Measurements from ENCODE around the gene ZNF436.

GRCh38 chr1:23408797-23409290, 39.2 kb upstream of the ZNF436 start:
- TF ChIP-seq TAF1 (IDR thresholded peaks at IDR 0.05; ENCODE audit: borderline replicate concordance, low read depth, low read length), result no peak
- TF ChIP-seq MXI1 (IDR thresholded peaks at IDR 0.05; ENCODE audit: low read depth, low read length), result no peak
- no peak for TF ChIP-seq POLR2AphosphoS5 (IDR thresholded peaks at IDR 0.05; ENCODE audit: low read depth, low read length)

All from SK-N-SH (cell line).